ENCODE results near the gene SMYD3.
"Not testable (repeated sequence)": the region's sequence is repeated elsewhere in the genome, so short reads cannot be mapped to it uniquely, and the experiment has no call there.

SMYD3 gene

DNA sequence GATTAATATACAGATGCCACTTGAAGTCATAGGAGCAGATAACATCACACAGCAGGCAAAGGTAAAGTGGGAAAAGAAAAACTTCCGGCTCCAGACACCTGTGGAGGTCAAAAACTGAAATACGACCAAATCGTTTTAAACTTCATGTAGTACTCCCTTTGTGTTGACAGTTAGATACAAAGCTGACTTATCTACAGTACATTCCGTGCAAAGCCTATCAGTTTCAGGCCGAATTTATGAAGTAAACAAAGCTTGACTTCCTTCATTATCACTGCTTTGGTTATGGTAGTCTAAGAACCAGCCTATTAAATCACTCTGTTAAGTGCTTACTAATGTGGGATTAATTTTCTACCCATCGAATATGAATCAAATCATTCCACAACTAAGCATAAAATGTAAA is 156.3 kb downstream of the SMYD3 start:
- DNase-seq, result no peak

DNA sequence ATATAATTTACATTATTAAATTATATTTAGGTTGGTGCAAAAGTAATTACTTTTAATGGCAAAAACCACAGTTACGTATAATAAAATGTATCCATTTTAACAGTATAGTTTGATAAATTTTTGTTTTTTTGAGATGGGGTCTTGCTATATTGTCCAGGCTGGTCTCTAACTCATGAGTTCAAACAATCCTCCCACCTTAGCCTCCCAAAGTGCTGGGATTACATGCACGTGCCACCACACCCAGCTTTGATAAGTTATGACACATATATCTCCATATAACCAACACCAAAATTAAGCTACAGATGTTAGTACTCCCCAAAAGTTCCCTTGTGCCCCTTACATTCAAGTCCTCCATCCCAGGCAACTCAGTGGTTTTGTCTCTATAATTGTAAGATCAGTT is 163.1 kb downstream of the SMYD3 start:
- no peak for DNase-seq

DNA sequence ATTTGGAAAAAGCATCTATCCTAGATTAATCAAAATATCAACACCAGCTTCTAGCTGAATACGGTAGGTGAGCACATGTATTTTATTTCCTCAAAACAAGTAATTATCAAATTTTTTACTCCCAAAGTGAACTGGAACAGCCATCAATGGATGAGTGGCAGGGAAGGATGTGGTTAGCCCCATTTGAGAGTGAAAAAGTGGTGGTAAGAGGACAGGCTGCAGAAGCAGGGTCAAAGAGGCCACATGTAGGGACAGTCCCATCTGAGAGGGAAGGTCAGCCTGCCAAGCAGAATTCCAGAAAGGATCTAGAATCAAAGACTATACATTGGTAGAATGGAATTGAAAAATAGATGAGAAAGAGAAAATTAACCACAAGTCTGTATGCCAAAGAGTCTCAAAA is 163.8 kb downstream of the SMYD3 start:
- no peak for DNase-seq

GRCh38 chr1:246338546-246338945 is 168.5 kb downstream of the SMYD3 start:
- no peak for DNase-seq

DNA sequence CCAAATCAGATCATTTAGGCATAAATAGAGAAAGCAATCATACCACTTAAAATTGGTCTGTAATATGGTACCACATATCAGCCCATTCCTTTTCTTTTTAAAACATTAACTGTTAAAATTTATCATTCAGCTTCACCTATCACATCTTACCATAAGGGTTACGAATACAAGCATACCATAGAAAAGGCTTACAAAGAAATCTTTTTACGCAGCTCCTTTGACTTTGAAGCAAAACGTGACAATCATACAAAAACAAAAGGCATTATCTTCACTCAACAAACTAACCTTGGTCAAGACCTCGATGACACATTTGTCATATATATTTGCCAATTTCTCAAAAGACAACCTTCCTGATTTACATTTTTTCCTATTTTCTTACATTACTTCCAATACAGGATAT is 169.0 kb downstream of the SMYD3 start:
- no peak for DNase-seq

GRCh38 chr1:246335151-246335550 is 171.9 kb downstream of the SMYD3 start:
- no peak for DNase-seq

- no peak for DNase-seq
Observed at GRCh38 chr1:246333855-246334254, 173.2 kb downstream of the SMYD3 start.

DNA sequence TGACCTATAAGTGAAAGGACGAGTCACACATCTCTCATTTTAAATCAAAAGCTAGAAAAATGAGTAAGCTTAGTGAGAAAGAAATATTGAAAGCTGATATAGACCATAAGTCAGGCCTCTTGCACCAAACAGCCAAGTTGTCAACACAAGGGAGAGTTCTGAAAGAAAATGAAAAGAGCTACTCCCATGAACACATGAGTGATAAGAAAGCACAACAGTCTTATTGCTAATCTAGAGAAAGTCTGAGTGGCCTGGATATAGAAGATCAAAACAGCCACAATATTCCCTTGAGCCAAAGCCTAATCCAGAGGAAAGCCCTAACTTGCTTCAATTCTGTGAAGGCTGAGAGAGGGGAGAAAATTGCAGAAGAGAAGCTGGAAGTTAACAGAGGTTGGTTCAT is 175.0 kb downstream of the SMYD3 start:
- DNase-seq, result no peak

- DNase-seq, result no peak
Observed at GRCh38 chr1:246329900-246330299, 177.2 kb downstream of the SMYD3 start.

DNA sequence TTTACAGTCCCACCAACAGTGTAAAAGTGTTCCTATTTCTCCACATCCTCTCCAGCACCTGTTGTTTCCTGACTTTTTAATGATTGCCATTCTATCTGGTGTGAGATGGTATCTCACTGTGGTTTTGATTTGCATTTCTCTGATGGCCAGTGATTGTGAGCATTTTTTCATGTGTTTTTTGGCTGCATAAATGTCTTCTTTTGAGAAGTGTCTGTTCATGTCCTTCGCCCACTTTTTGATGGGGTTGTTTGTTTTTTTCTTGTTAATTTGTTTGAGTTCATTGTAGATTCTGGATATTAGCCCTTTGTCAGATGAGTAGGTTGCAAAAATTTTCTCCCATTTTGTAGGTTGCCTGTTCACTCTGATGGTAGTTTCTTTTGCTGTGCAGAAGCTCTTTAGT is 177.8 kb downstream of the SMYD3 start:
- not testable (repeated sequence) for DNase-seq

GRCh38 chr1:246324711-246325110 is 182.4 kb downstream of the SMYD3 start:
- DNase-seq, result no peak

DNA sequence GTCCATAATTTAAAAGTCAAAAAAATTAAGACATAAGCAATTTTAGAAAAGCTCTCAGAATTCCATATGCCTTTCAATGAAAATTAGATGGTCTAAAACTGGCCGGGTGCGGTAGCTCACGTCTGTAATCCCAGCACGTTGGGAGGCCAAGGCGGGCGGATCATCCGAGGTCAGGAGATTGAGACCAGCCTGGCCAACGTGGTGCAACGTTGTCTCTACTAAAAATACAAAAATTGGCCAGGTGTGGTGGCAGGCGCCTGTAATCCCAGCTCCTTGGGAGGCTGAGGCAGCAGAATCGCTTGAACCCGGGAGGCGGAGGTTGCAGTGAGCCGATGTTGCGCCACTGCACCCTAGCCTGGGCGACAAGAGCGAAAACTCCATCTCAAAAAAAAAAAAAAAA is 183.0 kb downstream of the SMYD3 start:
- DNase-seq, result not testable (repeated sequence)

DNA sequence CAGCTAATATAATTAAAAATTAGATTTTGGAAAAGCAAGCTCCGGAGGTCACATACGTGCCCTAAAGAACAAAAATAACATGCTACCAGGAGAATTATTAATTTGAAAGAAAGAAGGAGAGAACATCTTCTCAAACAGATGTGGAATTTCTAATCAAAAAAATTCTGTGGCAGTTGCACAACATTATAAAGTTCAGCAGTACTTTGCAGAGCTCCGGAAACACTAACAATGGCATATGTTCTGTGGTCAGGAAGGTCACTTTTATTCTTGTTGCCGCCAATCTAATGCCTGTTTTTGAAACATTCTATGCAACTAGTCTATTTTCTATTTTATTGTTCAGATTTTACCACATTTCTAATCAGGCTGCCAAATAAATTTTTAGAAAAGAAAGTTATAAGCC is 186.8 kb downstream of the SMYD3 start:
- no peak for DNase-seq

GRCh38 chr1:246319083-246319714 is 187.9 kb downstream of the SMYD3 start:
- no peak for DNase-seq

GRCh38 chr1:246318622-246319021 is 188.5 kb downstream of the SMYD3 start:
- DNase-seq, result no peak

- no peak for DNase-seq
Observed at GRCh38 chr1:246318036-246318359, 189.1 kb downstream of the SMYD3 start.

DNA sequence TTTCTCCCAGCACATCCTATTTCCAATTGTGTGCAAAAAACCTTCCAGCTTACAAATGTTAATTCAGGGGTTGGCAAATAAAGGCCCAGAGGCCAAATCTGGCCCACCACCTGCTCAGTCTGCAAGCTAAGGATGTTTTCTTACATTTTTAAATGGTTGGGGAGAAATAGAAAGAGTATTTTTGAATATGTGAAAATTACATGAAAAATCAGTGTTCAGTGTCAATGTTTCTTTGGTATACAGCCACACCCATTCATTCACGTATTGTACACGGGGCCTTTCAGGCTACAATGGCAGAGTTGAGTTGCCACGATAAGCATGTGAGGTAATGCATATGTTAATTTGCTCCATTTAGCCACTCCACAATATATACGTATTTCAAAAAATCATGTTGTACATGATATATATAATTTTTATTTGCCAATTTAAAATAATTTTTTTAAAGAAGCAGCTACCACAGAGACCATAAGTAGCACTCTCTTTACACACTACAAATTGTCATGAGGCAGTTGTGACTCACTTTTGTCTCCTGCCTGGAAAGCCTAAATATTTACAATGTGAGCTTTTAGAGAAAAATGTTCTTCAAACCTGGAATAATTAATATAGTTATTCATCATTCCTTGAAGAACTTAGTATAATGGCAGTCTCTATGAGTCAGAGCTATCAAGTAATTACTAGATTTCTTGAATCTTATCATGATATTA is 189.6 kb downstream of the SMYD3 start:
- no peak for DNase-seq

DNA sequence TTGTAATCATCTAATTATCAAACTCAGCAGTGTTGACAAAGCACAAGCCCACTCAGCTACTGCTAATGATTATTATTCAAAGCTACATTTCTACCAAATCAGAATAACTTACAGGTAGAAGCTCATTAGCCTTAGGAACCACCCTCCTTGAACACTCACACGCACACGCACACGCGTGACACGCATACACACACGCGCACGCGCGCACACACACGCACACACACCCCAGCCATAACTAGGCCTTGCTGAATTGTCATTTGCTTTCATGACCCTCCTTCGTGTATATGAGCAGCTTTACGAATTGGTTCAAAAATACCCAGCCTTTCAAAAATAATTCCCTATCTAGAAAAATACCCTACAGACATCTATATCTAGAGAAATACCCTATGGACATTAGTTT is 195.6 kb downstream of the SMYD3 start:
- DNase-seq, result no peak

DNA sequence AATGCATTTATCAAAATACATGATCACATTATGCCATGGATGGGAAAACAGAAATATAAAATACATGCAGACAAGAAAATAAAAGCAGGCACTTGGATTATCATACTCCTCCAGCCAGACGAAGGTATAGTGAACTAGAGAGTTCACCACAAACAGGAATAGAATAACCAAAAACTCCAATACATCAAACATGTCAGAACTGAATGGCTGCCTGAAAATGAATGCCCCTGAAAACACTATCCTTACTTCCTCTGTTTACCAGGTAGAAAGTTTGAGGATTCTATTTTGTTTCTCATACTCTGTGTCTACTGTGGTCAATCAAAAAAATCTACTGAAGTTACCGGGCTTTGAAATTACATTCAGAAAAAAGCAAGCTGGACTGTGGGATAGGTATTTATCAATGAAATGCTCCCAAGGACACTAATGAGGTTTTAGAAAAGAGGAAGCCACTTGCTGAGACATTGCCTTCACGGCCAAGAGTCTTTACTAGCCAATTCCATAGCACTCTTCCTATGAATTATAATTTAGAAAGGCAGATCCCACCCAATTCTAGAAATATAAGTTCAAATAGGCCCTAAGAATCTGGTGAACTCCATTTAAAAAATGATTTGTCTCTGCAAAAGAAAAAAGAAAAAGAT is 197.7 kb downstream of the SMYD3 start:
- no peak for DNase-seq

DNA sequence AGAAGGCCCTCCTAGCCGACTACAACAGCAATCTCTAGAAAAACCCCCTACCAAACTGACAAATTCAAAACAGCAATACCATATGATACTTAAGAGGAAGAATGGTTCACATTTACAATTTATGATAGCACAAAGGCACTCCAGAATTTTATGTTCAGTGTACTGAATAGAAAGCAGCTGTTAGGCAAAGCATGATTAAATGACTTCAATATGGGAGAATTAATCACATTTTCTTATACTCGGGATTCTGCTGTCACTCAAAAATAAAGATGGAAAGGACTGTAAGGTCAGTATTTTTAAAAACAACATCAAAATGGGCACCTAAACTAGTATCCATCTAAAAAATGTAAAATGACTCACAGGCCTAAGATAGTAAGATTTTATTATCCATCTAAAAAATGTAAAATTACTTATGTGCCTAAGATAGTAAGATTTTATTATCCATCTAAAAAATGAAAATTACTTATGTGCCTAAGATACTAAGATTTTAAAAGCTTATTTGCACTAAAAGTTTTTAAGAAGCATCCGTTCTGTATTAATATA is 198.5 kb downstream of the SMYD3 start:
- no peak for DNase-seq

DNA sequence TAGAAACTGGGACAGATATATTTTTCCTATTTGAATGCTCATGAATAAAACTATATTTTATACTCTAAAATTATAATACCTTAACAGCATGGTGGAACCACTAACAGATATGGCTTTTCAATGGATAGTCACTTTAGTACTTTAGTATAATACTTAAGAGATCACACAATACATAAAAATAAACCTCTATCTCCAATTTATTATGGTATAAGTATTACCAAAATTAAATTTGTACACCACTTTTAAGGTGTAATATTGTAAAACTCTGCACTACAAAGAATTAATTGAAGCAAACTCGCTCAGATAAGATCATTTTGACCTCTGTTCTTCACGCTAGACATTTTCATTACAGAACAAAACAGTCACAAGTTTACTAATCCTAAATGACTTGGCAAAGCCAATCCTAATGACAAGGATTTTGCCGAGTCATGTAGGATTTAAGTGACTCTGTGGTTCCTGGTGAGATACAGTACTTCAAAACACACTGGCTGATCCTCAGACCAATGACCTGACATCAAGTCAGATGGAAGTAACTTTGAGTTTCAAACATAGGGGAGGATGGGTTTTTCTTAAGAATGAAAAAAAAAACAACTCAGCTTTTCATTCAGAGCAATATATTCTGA is 200.6 kb downstream of the SMYD3 start:
- DNase-seq, result no peak

DNA sequence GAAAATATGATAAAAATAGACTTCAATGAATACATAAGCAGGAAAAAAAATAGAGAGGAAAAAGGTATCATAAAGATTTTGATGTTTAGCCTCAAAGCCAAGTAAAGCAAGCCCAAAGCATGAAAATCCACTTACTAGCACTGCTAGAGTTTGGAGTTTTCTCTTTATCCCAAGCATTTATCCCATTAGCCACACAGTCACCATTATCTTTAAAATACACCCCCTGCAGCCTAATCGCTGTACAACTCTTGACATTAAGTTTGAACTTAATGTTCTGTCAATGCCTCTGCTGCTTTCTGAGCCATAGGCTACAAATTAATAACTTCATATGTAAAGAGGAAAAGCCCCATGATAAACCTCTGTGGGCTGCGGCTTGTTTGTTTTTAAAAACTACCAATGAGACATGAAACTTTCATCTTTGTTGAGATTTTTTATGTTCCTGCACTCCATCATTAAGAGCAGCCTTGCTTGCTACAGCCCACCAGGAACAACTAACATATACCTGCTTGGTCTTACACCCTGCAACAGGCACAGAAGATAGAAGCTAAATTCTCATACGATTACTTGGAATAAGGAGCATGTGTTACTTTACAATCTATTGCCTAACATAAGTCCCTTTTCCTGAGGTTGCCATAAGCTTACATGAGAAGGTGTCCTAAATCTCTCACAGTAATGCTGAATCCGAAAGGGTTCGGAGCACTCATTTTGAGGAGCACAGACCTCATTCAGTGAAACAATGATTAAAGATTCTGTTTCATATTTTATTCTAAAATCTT is 202.4 kb downstream of the SMYD3 start:
- no peak for DNase-seq

- no peak for DNase-seq
Observed at GRCh38 chr1:246302711-246303317, 204.3 kb downstream of the SMYD3 start.

Data from cerebellar nuclear complex (tissue), 1 donor.